Fibroblast of lung (primary cell): ENCODE results near the gene LRRD1.

Source experiments
- CTCF ChIP-seq, 2 donors: IDR thresholded peaks in 1 of 2; conservative IDR thresholded peaks in 1 of 2; 1 replicate in 1 of 2; 2 replicates in 1 of 2; pipeline ENCODE4 v1.5.1; 2011 to 2012; ENCODE audit warnings: low read length in 2 of 2, control low read depth in 1 of 2, inconsistent platforms in 1 of 2, low read depth in 1 of 2, mild to moderate bottlenecking in 1 of 2
- EZH2 ChIP-seq: IDR thresholded peaks from 2 replicates; pipeline ENCODE4 v1.5.1; 2012; ENCODE audit warnings: low read length, control low read depth, mild to moderate bottlenecking; ENCODE audit errors: missing control alignments

GRCh38 chr7:92206672-92207071, 27.7 kb upstream of the LRRD1 start:
- TF ChIP-seq CTCF (conservative IDR thresholded peaks at IDR 0.05 in 1 of 2, IDR thresholded peaks at IDR 0.05 in 1 of 2; ENCODE audit: low read depth in 1 of 2, low read length in 2 of 2) (no peak), EZH2 (no peak)
